Lower leg skin (tissue), 4 donors: ENCODE results near the gene CLIC3. TPM values are rescaled to one million over a fixed set of nuclear protein-coding genes. Genes with fewer than 3 reads are reported as not detected.
A peak's percentile ranks its signal among the peaks of the same experiment; 100 is the strongest.

ENCODE experiments used
- DNase-seq, 2 donors: peaks; one replicate each; pipeline ENCODE4 v3.0.0-alpha.2; 2019; ENCODE audit warnings: low spot score in 2 of 2
- H3K4me3 ChIP-seq: fragments of 200-600 bp; sonication (generic); 2 replicates; pipeline ENCODE4 v1.5.1; 2017; ENCODE audit warnings: mild to moderate bottlenecking, low read depth; ENCODE audit not compliant: poor library complexity, severe bottlenecking
- POLR2A ChIP-seq, 2 donors: fragments of 450-650 bp; IDR thresholded peaks; one replicate each; pipeline ENCODE4 v1.6.1; 2016 to 2017; ENCODE audit warnings: antibody characterized with exemption in 2 of 2, mild to moderate bottlenecking in 1 of 2, moderate library complexity in 1 of 2
- WGBS, 2 donors: methylation state at CpG; one replicate each; pipeline ENCODE4 v1.1.5; 2018; 5-methylcytosine and 5-hydroxymethylcytosine counted together
- intact Hi-C: fragments of 100-400 bp; cut with DNase I; formaldehyde crosslinking; loops from one replicate; pipeline ENCODE4 v1.15.0; 2023; ENCODE audit warnings: low total_unique reads
- total RNA-seq, 4 donors: library from RNA; depleted of rRNA; stranded (reverse); fragments of >200 nt; gene quantifications; one replicate each; pipeline ENCODE4 v1.1.0, GENCODE V29; 2016
- TF ChIP-seq, protein P1 (sequence below), 3 donors: fragments of 450-650 bp; IDR thresholded peaks; one replicate each; pipeline ENCODE4 v1.5.1; 2016; ENCODE audit warnings: antibody characterized with exemption in 3 of 3, mild to moderate bottlenecking in 3 of 3, moderate library complexity in 2 of 3

CLIC3 gene, protein sequence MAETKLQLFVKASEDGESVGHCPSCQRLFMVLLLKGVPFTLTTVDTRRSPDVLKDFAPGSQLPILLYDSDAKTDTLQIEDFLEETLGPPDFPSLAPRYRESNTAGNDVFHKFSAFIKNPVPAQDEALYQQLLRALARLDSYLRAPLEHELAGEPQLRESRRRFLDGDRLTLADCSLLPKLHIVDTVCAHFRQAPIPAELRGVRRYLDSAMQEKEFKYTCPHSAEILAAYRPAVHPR
- total RNA-seq, result 100 to 1,000 TPM; 114 to 328 (median 163) TPM

DNA sequence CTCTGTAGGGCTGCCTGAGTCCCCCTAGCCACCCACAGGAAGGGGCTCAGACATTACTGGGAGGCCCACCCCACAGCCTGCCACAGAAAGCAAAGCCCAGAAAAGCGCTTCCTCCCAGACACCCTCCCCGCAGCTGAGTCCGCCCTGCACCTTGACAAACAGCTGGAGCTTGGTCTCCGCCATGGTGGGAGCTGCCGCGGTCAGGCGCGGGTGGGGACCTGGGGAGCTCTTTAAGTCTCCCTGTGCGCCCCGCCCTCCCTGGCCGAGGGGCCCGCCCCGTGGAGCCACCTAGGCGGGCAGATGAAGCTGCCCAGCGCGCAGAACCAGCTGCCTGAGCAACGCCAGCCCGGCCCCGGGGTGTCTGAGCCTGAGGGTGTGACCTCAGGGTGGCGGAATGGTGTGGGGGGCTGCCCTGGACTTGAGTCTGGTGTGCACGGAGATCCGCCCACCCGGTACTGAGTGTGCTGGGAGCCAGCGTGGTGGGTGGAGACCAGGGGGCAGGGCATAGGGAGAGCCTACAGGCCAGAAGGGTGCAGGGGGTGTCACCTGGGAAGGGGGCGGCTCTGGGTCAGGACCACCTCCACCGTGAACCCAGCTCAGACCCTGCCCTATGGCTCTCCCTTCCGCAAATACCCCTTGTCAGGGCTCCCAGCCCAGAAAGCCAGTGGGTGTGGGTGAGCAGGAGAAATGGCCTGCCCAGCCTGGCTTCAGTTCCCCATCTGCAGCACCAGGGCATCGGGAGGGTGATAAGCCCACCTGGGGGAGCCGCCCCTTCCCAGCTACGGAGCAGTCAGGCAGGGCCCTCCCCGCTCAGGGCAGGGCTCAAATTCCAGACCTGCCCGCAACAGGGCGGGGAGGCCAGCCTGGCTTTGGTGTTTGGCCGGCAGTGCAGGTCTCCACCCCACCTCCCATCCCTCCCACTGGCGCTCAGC is at the start of gene CLIC3:
CLIC3 (minus strand) TSS at position 208 of the 932 bp plus-strand sequence; CDS start at position 183, 25 bp downstream.
- intact Hi-C loops, result no loop called here
- TF ChIP-seq POLR2A (IDR thresholded peaks at IDR 0.05), result no peak
- TF ChIP-seq, protein P1, sequence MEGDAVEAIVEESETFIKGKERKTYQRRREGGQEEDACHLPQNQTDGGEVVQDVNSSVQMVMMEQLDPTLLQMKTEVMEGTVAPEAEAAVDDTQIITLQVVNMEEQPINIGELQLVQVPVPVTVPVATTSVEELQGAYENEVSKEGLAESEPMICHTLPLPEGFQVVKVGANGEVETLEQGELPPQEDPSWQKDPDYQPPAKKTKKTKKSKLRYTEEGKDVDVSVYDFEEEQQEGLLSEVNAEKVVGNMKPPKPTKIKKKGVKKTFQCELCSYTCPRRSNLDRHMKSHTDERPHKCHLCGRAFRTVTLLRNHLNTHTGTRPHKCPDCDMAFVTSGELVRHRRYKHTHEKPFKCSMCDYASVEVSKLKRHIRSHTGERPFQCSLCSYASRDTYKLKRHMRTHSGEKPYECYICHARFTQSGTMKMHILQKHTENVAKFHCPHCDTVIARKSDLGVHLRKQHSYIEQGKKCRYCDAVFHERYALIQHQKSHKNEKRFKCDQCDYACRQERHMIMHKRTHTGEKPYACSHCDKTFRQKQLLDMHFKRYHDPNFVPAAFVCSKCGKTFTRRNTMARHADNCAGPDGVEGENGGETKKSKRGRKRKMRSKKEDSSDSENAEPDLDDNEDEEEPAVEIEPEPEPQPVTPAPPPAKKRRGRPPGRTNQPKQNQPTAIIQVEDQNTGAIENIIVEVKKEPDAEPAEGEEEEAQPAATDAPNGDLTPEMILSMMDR (IDR thresholded peaks at IDR 0.05), result no peak
- no peak for DNase-seq
- H3K4me3 ChIP-seq, result no peak within 1 kb of the TSS
- 24 to 36% methylated on average over 18 to 25 of the region's 35 CpGs for WGBS, 2 donors

DNA sequence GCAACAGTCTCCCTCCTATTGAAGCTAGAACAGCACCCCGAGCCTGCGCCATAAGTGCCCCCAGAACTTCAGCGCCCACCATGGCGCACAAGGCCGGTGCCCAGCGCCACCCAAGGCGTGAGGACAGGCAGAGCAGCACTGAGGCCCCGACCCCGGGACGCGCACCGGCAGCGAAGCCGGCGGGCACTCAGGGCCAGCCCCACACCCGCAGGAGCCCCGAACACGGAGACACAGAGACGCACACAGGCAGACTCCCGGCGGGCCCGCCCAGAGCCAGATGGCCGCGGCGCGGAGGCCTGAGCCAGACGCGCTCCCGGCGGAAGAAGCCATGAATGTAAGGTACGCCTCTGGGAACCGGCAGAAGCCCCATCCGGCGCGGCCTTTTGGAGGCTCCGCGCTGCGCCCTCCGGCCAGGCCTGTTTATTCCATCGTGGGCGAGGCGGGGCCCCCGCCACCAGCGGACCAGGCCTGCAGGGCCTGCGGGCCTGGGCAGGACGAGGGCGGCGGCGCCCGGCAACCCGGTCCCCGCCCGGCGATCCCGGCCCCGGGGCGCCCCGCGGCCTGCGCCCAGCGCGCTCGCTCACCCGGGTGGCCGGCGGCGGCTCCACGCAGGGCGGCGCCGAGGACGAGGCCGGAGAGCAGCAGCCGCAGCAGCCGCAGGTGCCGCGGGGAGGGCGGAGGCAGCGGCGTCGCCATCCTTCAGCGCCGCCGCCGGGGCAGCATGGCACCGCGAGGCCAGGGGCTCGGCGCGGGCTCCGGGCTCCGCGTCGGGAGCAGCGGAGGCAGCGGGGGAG is 49.1 kb upstream of the CLIC3 start:
- no peak for TF ChIP-seq POLR2A (IDR thresholded peaks at IDR 0.05)
- TF ChIP-seq, protein P1 (IDR thresholded peaks at IDR 0.05), result no peak
- WGBS, 2 donors, result 0 to 6% methylated on average over 20 to 57 of the region's 96 CpGs
- intact Hi-C loops, result no loop called here
- DNase-seq, result no peak
- peak overlapping the region; percentile 44 for H3K4me3 ChIP-seq

DNA sequence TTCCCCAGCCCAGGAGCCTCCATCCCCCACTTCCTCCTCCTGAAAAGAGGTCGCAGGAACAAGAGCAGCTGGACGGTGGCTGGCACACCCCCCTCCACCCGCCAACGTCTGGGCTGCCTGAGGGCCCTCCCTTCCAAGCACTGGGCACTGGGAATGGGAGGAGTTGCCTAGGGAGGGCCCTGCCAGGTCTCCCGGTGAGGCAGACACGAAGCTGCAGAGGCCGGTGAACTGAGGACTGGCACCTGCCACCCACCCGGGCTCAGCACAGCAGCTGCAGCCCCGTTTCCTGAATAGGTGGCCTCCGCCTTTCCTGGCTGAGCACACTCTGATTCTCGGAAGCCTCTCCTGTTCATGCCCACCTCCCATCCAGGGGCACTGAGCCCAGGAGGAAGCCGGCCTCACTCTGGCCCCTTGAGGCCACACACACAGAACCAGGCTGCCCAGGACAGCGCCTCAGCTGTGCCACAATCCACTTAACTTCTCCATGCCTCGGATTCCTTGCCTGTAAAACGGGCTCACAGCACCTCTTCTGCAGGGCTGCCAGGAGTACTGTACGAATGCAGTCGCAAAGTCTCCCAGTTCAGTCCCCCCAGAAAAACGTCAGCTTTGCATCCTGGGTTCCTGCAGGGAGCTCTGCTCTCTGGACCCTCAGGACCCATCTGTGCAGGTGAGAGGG is 48.3 kb upstream of the CLIC3 start:
- intact Hi-C loops, result no loop called here
- peak overlapping the region; percentile 28 for H3K4me3 ChIP-seq
- no peak for DNase-seq
- WGBS, 2 donors, result 20% methylated on average over 17 of the region's 18 CpGs
- TF ChIP-seq, protein P1 (IDR thresholded peaks at IDR 0.05), result no peak
- no peak for TF ChIP-seq POLR2A (IDR thresholded peaks at IDR 0.05)

DNA sequence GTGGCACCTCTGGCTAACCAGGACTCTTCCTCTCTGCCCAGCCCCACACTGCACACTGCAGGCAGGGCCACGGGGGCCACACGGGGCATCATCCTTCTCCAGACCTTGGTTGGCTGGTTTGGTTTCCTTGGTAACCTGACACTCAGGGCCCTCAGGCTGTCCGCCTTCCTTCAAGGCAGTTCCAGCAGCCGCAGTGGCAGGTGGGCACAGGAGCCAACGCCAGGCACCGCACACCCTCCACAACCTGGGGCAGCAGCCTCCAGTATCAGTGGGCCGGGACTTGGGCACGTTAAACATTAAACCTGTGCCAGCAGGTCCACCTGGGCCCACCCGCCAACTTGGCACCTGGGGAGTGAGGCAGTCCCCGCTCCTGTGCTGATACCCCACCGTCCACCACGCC is 47.7 kb upstream of the CLIC3 start:
- H3K4me3 ChIP-seq, result no peak overlapping the region
- TF ChIP-seq POLR2A (IDR thresholded peaks at IDR 0.05), result no peak
- TF ChIP-seq, protein P1 (IDR thresholded peaks at IDR 0.05), result no peak
- WGBS, 2 donors, result 41 to 74% methylated on average over 8 to 11 of the region's 12 CpGs
- DNase-seq, result no peak
- intact Hi-C loops, result no loop called here
